HG03442 (cell line): ENCODE results near the gene DVL1.
"Not testable (repeated sequence)": the region's sequence is repeated elsewhere in the genome, so short reads cannot be mapped to it uniquely, and the experiment has no call there.

ENCODE experiments used
- ATAC-seq: cut with Tn5 transposase; IDR thresholded peaks from one replicate; pipeline ENCODE4 v1.9.1; 2021; ENCODE audit warnings: mild to moderate bottlenecking, moderate library complexity; ENCODE audit not compliant: unreplicated experiment

Gene DVL1

DNA sequence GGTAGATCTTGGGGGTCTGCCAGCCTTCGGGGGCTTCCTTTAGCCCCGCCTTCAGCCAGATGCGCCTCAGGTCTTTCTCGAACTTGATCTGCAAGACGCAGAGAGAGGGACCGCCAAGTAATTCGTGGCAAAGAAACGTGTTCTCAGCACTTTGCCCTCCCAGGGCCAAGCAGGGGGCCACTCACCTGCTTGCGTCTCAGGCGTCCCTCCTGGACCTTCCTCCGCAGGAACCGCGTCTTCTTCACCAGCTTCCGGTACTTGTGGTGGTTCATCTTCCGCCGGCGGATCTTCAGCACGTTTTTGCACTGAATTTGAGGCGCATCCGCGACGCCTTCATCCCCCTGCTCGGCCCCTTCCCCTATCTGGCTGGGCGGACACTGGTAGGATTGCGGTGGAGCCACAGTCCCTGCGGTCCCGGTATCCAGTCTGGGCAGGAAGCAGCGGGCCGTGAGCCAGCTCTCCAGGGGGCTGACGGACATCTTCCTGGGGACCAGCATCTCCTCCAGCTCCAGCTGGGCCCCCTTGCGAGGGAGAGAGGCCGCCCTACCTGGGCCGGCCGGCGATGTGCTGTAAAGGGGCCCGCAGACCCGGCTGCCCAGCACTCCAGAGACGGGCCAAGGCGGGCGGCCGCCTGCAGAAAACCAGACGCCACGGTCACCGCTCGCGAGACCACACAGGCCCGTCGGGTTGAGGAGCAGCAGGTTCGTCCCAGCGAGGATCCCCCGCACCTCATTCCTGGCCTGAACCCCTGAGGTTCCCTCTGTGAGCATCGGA lies 24.8 kb upstream of the DVL1 start:
- ATAC-seq, result no peak

DNA sequence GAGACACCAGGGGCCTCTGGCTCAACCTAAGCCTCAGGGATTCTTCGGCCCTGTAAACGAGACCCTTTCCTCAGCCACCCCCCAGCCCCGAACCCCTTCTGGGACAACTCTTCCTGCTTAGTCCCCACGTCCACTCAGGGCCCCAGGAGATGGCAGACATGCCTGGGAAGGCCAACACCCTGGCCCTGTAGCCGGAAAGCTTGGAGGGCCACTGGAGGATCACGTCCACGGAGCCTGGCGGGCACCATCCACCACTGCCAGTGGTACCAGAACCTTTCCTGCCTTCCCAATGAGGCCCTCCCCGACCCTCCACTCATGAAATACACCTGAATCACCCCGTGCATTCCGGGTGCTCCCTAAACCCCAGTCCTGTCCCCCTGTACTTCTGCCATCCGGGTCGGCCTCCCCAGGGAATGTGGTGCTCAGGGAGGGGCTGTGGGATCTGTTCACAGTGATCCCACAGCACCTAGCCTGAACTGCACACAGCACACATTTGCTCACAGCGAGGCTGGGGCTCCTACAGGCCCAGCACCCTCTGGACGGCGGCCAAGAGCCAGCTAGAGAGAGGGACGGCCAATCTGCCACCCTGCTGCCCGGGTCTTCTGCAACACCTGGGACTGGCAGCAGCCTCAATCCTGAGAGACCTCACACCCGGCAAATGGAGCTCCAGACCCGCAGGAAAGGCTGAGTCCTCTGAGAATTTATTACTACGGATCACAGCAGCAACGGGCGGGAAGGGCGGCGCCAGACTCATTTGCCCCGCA lies 24.0 kb upstream of the DVL1 start:
- no peak for ATAC-seq

DNA sequence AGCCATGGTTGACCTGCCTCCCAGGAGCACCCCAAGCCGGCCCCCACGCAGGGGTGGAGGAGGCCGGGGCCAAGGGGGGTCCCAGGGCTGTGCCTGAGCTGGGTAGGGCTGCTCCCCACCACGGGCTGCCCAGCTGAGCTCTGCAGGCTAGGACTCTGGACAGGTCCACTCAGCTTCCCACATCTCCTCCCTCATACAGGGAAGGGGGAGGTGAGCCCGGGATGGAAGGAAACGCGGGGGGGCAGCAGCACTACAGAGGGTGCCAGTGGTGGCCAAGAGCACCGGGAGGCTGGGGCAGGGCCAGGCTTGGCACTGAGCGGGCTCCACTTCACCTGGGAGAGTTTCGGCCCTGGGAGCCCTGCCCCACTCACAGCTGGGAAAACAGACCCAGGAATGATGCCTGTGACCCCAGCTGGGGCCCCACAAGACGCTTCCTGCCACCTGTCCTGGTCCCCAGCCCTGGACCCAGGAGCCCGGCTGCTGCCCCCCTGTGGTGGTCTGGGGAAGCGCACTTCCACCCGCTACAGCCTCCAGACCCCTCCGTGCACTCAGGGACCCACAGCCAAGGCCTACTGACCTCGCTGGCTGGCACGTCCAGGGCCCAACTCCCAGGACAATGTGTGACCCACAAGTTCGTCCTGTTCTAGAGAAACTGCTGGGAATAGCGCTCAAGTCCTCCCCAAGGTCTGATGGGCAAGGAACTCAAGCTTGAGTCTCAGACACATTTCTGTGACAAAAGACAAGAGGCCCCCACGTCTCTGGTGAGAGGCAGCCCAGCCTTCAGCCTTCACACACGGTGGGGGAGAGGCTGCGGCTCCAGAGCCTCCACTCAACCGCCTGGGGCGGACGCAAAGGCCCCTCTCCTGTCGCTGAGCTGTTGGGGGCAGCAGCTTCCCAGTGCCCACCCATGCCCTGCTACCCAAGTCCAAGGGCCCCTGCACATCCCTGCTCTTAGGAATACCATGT lies 22.8 kb upstream of the DVL1 start:
- no peak for ATAC-seq

DNA sequence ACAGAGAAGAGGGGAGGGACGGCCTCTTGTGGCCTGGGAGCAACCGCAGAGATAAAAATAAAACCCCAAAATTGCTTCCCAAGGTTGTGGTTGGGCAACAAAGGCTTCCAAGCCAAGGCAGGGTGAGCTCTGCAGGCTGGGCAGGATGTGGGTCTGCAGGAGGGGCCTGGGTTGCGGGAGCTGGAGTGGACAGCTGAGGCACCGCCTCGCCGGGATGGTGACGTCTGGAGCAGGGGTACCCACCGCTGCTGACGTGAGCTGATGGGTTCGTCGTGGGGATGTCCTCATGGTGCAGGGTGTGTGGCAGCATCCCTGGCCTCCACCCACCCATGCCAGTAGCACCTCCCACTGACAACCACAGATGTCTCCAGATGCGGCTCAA lies 22.1 kb upstream of the DVL1 start:
- ATAC-seq, result no peak

DNA sequence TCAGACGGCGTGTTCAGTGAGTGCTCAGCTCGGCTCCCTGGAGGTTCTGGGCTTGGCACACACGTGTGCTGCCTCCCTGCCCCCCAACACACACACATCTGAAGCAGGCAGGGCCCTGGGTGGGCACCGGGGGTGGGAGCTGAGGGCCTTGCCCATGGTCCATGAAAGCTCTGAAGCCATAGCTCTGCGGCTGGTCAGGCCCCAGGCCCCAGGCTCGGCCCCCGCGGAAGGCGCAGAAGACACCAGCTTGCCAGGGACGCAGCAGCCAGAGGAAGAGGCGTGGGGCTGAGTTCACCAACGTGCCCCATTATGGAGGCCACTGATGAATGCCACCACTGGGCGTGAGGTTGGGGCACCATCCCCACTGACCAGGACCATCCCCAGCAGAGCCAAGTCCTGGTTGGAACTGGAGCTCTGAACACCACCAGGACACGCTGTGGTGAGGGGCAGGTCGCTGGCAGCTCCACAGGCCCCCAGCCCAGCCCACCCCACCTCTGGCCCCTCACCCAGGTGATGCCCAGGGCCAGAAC lies 21.6 kb upstream of the DVL1 start:
- ATAC-seq, result no peak

DNA sequence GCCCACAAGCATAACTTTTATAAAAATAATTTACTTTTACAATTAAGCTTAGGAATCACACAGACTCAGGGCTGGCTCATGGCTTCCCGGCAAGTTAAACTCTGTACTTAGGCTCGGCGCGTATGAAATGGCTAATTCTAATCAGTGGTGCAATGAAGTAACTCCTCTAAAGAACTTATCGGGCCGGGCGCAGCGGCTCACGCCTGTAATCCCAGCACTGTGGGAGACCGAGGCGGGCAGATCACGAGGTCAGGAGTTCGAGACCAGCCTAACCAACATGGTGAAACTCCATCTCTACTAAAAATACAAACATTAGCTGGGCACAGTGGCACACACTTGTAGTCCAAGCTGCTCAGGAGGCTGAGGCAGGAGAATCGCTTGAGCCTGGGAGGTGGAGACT lies 20.9 kb upstream of the DVL1 start:
- ATAC-seq, result not testable (repeated sequence)

DNA sequence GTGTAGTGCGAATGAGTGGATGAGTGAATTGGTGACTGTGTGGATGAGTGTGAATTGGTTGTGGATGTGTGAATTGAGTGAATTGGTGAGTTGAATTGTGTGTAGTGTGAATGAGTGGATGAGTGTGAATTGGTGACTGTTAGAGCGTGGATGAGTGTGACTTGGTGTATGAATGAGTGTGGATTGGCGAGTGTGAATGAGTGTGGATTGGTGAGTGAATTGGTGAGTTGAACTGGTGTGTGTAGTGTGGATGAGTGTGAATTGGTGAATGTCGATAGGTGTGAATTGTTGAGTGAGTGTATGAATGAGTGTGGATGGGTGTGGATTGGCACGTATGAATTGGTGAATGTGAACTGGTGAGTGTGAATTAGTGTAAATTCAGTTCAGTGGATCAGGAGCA lies 18.1 kb upstream of the DVL1 start:
- ATAC-seq, result no peak

DNA sequence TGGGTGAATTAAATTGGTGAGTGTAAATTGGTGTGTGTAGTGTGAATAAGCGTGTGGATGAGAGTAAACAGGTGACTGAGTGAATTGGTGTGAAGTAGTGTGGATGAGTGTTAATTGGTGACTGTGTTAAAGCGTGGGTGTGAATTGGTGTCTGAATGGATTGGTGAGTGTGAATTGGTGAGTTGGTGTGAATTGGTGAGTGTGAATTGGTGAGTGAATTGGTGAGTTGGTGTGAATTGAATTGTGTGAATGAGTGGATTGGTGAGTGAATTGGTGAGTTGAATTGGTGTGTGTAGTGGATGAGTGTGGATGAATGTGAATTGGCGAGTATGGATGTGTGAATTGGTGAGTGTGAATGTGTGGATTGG lies 17.5 kb upstream of the DVL1 start:
- ATAC-seq, result no peak

DNA sequence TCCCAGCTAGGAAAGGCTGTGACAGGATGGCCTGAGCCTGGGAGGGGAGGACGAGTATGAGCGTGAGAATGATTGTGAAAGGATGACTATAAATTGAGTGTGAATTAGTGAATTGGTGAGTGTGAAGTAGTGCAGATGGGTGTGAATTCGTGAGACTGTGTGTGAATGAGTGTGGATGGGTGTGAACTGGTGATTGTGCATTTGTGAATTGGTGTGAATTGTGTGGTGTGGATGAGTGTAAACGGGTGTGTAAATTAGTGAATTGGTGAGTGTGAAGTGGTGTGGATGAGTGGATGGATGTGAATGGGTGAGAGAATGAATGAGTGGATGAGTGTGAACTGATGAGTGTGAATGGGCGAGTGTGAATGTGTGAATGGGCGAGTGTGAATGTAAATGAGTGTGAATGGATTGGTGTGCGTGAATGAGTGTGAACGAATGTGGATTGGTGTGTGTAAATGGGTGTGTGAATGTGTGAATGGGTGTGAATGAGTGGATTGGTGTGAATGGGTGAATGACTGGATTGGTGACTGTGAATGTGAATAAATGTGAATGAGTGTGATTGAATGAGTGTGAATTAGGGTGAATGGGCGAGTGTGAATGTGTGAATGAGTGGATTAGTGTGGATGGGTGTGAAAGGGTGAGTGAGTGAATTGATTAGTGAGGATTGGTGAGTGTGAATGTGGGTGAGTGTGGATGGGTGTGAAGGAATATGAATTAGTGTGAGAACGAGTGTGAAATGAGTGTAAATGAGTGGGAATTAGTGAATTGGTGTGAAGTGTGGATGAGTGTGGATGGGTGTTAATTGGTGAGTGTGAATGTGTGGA lies 16.9 kb upstream of the DVL1 start:
- ATAC-seq, result no peak

DNA sequence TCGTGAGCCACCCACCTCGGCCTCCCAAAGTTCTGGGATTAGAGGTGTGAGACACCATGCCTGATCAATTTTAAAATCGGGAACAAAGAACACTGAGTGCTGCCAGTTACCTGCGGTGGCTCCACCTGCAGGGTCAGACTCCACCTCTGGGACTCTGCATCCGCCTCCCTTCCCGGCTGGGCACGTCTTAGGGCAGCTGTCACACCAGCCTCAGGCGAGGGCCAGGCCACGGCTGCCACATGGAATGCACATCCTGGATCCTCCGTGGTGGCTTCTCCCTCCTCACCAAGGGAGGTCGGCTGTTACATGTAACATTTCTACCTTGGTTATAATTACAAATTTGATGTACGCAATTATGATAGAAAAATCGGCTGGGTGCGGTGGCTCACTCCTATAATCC lies 15.0 kb upstream of the DVL1 start:
- ATAC-seq, result no peak

DNA sequence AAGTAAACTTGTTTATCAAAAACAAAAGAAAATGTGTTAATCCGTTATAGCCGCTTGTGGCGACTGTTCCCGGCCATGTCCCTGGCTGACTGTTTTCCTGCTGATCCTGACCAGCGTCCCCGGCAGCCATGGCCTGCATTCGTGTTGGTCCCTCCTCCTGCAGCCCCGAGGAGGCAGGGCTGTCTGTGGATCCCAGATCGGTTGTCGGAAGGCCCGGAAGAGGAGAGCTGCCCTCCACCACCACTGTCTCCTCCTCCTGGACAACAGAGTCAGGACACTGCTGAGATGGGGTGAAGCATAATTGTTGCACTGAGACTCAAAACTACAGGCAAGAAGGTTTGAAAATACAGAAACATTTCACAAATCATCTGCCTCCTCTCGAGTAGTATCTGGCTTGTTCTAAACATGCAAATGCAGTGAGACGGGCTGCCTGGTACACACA lies 12.8 kb upstream of the DVL1 start:
- ATAC-seq, result no peak

DNA sequence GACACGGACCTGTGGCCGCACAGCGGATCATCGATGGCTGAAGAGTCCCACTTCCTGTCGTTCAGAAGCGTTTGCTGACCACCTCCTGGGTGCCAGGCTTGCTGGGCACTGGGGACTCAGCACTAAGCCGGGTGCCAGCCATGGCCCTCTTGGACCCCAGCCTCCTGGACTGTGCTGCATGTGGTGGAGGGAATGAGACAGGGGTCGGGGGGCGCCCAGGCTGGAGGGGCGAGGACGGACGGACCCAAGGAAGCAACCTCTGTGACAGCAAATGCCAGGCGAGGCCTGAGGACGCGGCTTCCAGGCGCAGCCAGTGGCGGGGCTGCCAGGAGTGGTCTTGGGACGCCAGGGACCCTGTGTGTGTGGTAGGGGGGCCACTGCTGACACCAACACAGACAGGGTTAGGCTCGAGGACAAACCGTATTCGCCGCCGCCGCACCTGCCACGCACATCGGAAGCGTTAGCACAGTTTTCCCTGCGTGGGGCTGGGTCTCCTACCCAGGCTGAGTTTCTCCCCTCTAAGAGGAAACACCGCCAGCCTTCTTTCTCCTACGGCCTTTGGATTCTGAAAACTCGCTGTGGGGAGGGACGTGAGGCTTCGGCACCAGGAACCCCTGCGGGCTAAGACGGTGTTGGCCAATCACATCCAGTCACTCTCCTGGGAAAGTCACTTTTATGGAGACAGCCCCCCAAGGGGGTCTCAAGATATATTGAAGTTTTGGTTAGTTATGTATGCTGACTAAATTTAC lies 12.2 kb upstream of the DVL1 start:
- no peak for ATAC-seq

DNA sequence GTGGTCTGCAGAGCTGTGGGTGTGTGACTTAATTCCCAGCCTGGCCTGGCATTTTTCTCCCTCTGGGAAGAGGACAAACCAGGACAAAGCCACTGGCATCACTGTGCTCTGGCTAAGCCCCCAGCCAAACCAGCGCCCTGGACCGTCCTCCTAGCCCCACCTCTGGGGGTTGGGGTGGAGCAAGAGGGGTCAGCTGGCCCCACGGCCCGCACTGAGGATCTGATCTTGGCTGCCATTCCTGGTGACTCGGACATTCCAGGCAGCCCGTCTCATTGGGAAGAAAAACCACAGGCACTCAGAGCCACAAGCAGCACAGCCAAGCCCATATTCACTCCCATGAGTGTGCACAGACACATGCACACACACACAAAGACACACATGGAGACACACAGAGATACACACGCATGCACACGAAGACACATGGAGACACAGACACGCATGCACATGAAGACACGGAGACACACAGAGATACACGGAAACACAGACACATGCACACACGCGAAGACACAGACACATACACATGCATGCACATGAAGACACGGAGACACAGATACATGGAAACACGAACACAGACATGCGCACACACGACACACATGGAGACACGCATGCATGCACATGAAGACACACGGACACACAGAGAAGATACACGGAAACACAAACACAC lies 11.4 kb upstream of the DVL1 start:
- ATAC-seq, result no peak

DNA sequence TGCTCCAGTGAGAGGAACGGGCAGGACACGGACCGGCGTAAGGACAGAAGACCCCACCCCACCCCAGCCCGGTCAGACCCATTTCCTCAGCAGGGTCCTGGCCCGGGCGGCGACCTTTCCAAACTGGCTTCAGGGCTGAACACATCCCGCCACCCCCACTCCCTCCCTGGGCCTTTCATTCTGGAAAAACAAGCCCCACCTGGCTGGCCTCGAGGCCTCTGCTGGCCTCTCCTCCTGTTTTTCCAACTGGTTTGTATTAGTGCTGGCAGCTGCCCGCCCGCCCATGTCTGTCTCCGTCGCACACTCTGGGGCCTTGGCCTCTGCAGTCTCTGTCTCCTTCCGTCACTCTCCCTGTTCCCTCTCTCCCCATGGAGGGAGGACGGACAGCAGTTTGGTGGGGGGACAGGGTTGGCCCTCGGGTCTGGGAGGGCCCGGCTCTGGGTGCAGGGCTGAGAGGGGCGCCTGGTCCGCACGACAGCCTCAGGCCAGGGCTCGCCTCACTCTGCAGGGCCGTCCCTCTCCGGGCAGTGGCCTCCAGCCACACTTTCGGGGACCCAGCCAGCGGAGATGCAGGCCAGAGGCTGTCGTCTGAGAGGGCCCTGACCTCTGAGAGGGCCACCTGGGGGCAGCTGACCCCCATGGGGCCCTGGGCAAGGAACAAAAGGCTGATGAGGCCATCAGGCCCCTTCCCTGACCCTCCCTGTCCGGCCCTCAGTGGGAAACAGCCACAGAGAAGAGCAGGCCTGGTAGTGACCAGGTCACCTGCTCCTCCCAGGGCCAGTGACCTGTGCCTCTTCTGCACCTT lies 10.6 kb upstream of the DVL1 start:
- no peak for ATAC-seq

DNA sequence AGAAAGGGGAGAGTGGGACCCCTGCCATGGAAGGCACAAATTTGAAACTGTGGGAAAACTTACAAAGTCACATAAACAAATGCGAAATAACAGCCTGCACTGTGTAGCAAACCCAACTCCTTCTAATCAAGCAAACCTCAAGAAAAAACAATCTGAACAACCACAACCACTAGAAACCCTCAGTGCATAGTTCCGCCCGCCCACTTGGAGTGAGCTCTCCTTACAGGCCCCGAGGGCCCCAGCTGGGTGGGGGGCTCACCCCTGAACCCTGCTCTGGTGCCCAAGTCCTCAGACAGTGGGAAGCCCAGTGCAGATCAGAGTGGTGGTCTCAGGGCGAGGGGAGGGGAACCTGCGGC lies 10.1 kb upstream of the DVL1 start:
- no peak for ATAC-seq

DNA sequence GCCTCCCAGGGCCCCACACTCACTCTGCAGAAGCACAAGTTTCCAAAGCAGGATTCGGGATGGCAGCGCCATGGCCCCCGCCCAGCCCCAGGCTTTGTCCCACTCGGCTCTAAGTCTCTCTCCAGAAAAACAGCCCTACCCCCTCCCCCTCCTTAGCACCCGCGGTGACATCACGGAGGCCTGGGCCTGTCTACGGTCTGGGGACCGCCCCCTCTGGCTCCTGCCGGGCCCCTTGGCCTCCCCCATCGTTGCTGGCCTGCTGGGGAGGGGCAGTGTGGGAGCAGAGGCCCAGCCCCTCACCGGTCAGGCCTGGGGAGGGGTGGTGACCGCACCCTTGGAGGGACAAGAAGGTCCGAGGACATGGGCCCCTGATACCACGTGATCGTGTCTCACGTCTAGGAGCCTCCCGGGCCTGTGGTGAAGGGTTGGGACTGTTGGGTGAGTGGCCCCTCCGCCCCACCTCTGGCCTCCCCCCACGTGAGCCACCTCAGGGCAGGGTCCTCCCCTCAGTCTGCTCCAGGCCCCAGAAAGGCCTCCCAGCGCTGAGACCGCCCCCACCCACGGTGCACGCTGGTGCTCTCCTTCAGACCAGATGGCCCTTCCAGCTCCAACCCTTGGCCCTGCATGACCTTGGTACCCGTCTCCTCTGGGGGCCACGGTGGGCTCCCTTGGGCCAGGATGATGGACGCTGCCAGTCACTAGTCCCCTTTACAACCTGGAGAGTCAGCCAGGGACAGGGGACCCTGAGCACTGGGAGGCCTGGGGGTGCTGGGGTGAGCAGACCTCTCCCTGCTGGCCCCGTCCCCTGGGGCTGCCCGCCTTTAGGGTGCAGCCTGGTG lies 9.4 kb upstream of the DVL1 start, which contains the start of gene MXRA8:
TSS of gene MXRA8 (minus strand) at position 123 of the 839 bp plus-strand sequence. CDS start at position 72, 51 bp downstream.
- no peak for ATAC-seq

DNA sequence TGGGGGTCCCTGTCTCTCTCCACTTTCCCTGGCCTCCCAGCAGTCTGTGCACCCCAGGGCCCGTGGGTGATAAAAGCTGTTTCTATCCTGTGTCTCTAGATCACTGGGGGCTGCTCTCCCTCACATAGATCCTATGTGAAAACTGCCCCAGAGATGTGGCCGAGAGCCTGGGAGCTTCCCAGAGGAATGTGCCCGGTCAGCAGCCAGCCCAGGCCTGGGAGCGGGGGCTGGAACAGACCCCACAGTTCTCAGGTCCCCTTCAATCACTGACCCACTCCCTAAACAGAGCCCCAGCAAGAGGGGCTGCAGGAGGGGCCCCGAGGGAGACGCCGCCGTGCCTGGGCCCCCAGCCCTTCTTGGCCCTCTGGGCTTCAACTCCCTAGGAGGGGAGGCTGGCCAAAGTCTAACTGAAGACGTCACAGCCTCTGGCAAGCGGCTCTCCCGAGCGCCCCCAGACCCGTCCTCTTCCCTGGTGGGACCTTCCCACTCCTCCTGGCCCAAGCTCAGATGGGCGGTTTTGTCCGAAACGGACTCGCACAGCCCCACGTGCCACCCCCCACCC lies 8.7 kb upstream of the DVL1 start:
- no peak for ATAC-seq
